HepG2 (cell line): ENCODE measurements around the gene AGBL1.

Source experiments
- CC2D1A ChIP-seq: sonication (generic); formaldehyde crosslinking; IDR thresholded peaks from 2 replicates; pipeline ENCODE4 v1.8.1; 2023; ENCODE audit warnings: mild to moderate bottlenecking, missing genetic modification reagents
- POLR2A ChIP-seq, 2 experiments: IDR thresholded peaks; 2 replicates each; pipeline ENCODE4 v1.6.1; 2011; ENCODE audit warnings: low read depth in 2 of 2, low read length in 2 of 2, mild to moderate bottlenecking in 1 of 2, moderate library complexity in 1 of 2; ENCODE audit not compliant: insufficient read depth in 1 of 2

- no peak for TF ChIP-seq CC2D1A (CRISPR knock-in tag)
- TF ChIP-seq POLR2A (IDR thresholded peaks at IDR 0.05; ENCODE audit: insufficient read depth in 1 of 2, low read depth in 2 of 2, low read length in 2 of 2): no peak
Observed at GRCh38 chr15:86284635-86285034, 205.0 kb downstream of the AGBL1 start.
